ENCODE results near the gene WDHD1.
"Not testable (repeated sequence)": the region's sequence is repeated elsewhere in the genome, so short reads cannot be mapped to it uniquely, and the experiment has no call there.

WDHD1 gene

GRCh38 chr14:55048900-55049436 lies 22.1 kb upstream of the WDHD1 start:
- no peak for DNase-seq (ENCODE audit: low spot score)

DNA sequence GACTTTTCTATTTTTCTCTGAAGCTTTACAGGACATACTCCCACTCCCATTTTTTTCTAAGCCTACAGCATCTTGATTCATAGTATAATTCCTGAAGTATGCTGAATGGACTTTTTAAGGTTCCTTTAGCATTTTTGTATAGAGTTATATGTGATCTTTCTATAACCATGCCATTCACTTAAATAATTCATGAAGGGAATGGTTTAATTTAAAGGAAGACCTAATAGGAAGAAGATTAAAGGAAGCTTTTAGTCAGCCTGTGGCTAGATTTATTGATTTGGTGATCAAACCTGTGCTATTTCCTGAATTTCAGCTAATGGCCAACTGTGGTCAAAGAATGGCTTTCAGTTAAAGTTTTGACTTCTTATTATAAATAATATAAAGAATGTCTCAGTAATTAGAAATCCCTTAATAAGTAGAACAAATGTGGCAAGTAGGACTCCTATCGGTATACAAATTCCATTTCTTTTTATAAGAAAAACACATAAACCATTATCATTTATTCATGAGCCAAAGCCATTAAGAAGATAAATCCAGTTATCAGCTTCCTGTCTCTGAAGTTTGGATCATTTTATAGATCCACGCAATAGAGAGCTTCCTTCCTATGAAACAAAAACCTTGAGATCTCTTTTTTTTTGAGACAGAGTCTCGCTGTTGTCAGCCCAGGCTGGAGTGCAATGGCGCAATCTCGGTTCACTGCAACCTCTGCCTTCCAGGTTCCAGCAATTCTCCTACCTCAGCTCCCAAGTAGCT lies 20.6 kb upstream of the WDHD1 start:
- DNase-seq (ENCODE audit: low spot score) = no peak

DNA sequence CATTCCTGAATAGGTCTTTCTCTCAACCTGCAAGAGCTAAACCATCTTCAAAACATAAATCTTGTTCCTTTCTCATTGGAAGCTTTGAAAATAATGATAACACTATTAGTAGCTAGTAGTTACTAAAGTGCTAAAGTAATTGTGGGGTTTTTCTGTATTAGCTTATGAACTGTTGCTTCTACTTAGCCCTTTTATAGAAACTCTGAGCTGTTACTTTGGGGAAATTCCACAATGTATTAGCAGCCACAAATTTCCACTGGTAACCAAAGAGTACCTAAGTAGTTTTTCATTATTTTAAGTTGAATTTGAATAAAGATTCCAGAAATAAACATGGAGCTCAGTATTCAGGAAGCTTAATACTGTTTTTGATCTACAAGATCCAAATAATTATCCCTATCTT lies 18.2 kb upstream of the WDHD1 start:
- DNase-seq (ENCODE audit: low spot score) = no peak

DNA sequence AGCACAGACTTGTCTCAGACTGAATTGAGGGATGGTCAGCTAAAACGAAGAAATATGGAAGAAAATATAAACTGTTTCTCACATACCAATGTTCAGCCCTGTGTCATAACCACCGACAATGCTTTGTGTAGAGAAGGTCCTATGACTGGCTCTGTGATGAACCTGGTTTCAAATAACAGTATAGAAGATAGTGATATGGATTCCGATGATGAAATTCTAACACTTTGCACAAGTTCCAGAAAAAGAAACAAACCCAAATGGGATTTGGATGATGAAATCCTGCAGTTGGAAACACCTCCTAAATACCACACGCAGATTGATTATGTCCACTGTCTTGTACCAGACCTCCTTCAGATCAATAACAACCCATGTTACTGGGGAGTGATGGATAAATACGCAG lies 16.6 kb upstream of the WDHD1 start:
- DNase-seq (ENCODE audit: low spot score) = no peak

- DNase-seq (ENCODE audit: low spot score) = no peak
Observed at GRCh38 chr14:55038708-55039107, 11.8 kb upstream of the WDHD1 start.

DNA sequence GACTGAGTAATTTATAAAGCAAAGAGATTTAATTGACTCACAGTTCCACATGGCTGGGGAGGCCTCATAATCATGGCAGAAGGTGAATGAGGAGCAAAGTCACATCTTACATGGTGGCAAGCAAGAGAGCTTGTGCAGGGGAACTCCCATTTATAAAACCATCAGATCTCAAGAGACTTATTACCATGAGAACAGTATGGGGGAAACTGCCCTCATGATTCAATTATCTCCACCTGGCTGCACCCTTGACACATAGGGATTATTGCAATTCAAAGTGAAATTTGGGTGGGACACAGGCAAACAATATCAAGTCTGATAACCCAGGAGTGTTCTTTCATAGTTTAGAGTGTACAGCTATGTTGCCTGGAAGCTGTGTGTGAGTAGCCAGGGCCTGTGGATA lies 11.1 kb upstream of the WDHD1 start:
- not testable (repeated sequence) for DNase-seq (ENCODE audit: low spot score)

- DNase-seq (ENCODE audit: low spot score) = no peak
Observed at GRCh38 chr14:55031190-55031589, 4.3 kb upstream of the WDHD1 start.

DNA sequence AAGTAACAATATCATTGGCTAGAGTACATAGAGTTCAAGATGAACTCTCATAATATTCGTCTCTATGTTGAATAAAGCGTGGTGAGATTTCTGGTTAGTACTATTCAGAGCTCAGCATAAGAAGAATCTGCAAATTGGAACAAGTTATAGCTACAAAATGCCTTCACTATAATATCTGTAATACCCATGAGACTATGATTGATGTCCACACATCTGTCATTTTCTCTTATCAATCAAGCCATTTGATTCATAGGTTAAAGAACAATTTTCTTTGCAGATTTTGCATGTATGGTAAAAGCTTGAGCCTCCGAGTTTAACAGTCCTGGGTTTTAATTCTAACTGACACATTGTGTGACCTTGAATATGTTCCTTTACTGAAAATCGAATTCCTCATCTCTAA lies 1.6 kb upstream of the WDHD1 start:
- no peak for DNase-seq (ENCODE audit: low spot score)

DNA sequence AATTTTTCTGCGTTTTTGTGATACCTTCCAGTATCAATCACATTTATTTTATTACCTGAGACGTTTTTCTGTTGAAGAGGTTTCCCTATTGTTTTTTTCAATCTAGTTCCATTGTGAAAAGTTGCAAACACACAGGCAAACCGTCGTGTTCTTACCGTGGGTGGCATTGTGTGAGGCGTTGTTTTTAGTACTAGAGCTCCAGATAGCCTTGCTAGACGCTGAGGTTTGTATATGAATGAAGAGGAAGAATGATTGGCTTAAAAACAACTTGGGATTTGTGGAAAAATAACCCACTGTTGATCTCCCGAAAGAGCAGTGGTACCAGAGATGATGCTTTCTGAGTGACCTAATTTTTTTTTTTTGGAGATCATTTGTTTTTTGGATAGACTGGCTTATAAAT lies 1.2 kb upstream of the WDHD1 start:
- DNase-seq (ENCODE audit: low spot score) = no peak

DNA sequence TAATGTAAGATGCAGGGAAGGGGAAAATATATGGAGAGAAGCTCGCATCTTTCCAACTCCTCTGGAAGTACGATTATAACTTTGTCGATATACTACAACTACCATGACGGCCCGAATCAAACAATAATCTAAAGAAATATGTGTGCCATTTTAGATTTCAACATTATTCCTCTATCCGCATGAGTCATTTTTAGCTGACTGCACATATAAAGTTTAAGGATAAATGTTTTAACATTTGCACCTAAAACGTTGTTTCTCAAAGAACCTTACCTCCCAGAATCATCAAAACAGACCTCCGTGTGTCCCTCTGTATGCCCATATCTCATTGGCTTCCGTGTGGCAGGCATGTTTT lies 482 bp downstream of the WDHD1 start:
- no peak for DNase-seq (ENCODE audit: low spot score)

DNA sequence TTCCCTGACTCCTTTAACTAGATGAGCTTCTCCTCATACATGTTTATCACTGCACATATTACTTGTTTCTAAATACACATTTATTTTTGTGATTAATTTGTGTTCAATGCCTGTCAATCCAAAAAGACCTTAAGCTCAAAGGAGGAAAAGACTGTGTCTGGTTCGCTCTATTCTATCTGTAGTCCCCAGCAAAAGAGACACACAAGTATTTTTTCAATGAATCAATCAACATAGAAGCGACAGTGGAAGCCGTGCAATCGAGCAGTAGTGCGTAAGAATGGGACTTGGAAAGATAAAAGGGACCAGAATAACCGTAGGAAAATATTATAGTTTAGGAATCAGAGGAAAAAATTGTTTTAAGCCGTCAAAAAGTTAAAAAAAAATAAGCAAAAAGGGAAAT lies 951 bp downstream of the WDHD1 start:
- DNase-seq (ENCODE audit: low spot score) = no peak

- DNase-seq (ENCODE audit: low spot score) = not testable (repeated sequence)
Observed at GRCh38 chr14:55024365-55024764, 2.5 kb downstream of the WDHD1 start.

- DNase-seq (ENCODE audit: low spot score) = no peak
Observed at GRCh38 chr14:55019968-55020554, 6.8 kb downstream of the WDHD1 start.

GRCh38 chr14:55015006-55015405 lies 11.9 kb downstream of the WDHD1 start:
- DNase-seq (ENCODE audit: low spot score) = no peak

- DNase-seq (ENCODE audit: low spot score) = no peak
Observed at GRCh38 chr14:55005071-55005470, 21.8 kb downstream of the WDHD1 start.

- no peak for DNase-seq (ENCODE audit: low spot score)
Observed at GRCh38 chr14:55000381-55000780, 26.5 kb downstream of the WDHD1 start.

DNA sequence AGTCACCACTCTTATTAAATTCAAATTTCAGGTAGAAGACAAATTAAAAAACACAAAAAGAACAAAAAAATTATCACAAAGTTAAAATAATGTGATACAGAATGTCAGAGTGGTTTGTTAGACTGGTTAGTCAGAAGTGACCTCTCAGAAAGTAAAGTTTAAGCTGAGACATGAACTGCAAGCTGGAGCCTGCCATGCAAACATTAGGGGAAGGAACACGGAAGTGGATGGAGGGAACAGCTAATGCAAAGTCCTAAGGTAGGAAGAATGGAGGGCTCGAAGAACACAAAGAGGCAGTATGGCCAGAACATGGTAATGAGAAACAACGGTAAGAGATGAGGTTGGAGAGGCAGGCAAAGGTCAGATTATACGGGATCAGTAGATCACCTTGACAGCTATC lies 41.7 kb downstream of the WDHD1 start:
- DNase-seq (ENCODE audit: low spot score) = no peak

- no peak for DNase-seq (ENCODE audit: low spot score)
Observed at GRCh38 chr14:54981698-54982097, 45.2 kb downstream of the WDHD1 start.

DNA sequence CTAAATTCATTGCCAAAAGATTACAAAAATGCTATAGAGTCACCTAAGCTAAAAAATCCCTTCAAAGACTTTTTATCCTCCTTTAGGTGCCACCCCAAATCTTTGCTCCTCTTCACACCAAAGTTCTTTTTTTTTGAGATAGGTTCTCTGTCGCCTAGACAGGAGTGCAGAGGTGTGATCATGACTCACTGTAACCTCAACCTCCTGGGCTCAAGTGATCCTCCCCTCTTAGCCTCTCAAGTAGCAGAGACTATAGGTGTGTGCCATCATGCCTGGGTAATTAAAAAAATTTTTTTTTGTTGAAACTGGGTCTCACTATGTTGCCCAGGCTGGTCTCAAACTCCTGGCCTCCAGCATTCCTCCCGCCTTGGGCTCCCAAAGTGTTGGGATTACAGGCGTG lies 47.9 kb downstream of the WDHD1 start:
- DNase-seq (ENCODE audit: low spot score) = no peak

GRCh38 chr14:54976316-54976715 lies 50.6 kb downstream of the WDHD1 start:
- no peak for DNase-seq (ENCODE audit: low spot score)

DNA sequence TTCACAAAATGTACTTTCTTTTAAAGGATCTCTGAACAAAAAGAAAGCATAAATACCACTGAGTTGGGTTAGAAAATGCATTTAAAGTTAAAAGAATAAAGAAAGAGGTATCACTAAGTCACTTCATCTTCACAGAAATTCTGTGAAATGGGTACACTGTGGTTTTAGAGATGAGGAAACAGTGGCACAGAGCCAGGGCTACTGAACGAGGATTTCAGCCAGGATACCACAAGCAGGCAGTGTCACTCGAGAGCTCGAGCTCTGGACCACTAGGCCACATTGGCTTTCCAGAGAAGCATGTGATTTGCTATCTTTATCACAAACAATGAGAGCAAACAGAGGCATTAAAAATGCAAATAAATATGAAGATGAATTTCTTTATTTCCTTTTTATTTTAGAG lies 51.0 kb downstream of the WDHD1 start:
- peak; percentile 32 for DNase-seq (ENCODE audit: low spot score)

- no peak for DNase-seq (ENCODE audit: low spot score)
Observed at GRCh38 chr14:54974788-54975414, 52.0 kb downstream of the WDHD1 start.

GRCh38 chr14:54967496-54967895 lies 59.4 kb downstream of the WDHD1 start:
- DNase-seq (ENCODE audit: low spot score) = no peak

All from activated CD4-positive, alpha-beta T cell treated with anti-CD3 and anti-CD28 coated beads, Interleukin-2, Interleukin-4, amounts not matched to agents 100 ng/mL and 50 ng/mL, durations not matched to agents 16 hours and 8 hours (primary cell).